ENCODE results near the gene CHRNA1. TPM values are rescaled to one million over a fixed set of nuclear protein-coding genes. Genes with fewer than 3 reads are reported as not detected.

CHRNA1 gene
- total RNA-seq (2022) (not detected in 2 replicates), Bru-seq, nascent RNA (not detected), BruChase-seq, experiment 1, labeled RNA remaining after a 6-hour chase (not detected), BruChase-seq, experiment 2, labeled RNA remaining after a 2-hour chase (not detected)
- long read RNA-seq, result 0 reads

GRCh38 chr2:174764280-174765255, at the start of gene CHRNA1:
CHRNA1 (minus strand) TSS chr2:174764472; CDS start chr2:174764394, 78 bp downstream.
- POLR2A ChIA-PET, result interaction anchor here (0.6 to 1.0 kb wide), 7 partner anchors 15 to 1540 kb away, joined by 3 read pairs; no protein-coding TSS in a partner anchor
- no peak within 1 kb of the TSS for H3K27ac Mint-ChIP-seq (ENCODE audit: low read depth, unreplicated experiment)
- DNase-seq (ENCODE audit: unreplicated experiment), result no peak
- TF ChIP-seq CTCF (IDR thresholded peaks at IDR 0.05; ENCODE audit: unreplicated experiment), result no peak
- H3K4me1 Mint-ChIP-seq (ENCODE audit: insufficient read depth, unreplicated experiment), result no peaks in the 10 kb centered on the region
- intact Hi-C loops (cut with micrococcal nuclease), result no loop called here
- H3K9me3 Mint-ChIP-seq (ENCODE audit: unreplicated experiment), result no peaks in the 10 kb centered on the region
- no TSS peak for BruUV-seq (replicated peaks)
- H3K4me3 Mint-ChIP-seq (ENCODE audit: unreplicated experiment), result no peak within 1 kb of the TSS
- H3K36me3 Mint-ChIP-seq (ENCODE audit: insufficient read depth, unreplicated experiment), result no peaks in the 10 kb centered on the region
- CTCF ChIA-PET, result interaction anchor here (0.5 to 4.7 kb wide), 7 partner anchors 7 to 324 kb away, joined by 3 to 27 read pairs (median 13); no protein-coding TSS in a partner anchor
- H3K27me3 Mint-ChIP-seq (ENCODE audit: insufficient read depth, unreplicated experiment), result no peaks in the 10 kb centered on the region

DNA sequence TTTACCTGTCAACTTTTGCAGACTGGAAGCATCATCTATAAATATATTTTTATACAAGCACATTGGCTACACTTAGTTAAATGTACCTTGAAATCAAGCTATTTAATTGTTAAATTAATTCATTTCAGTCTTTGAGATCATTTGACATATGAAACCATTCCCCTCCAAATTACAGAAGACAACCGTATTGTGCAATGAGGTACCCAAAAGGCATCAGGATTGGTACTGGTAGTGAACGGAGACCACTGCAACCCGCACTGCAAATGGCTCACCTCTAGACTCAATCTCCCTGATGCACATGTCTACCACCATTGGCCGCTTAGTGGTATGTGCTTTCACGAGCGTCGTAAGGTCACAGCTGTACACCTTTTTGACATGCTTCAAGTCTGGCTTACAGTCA, 47.8 kb upstream of the CHRNA1 start:
- Mint-ChIP-seq H3K9me3 (ENCODE audit: unreplicated experiment) (no peaks in the 10 kb centered on the region), H3K27ac (ENCODE audit: low read depth, unreplicated experiment) (no peak overlapping the region), H3K36me3 (ENCODE audit: insufficient read depth, unreplicated experiment) (peaks cover 31% of the 10 kb centered on the region), H3K27me3 (ENCODE audit: insufficient read depth, unreplicated experiment) (no peaks in the 10 kb centered on the region), H3K4me1 (ENCODE audit: insufficient read depth, unreplicated experiment) (peaks cover 8% of the 10 kb centered on the region), H3K4me3 (ENCODE audit: unreplicated experiment) (no peak overlapping the region)
- no TSS peak for BruUV-seq (replicated peaks)
- ChIA-PET POLR2A (interaction anchor here (0.6 to 1.6 kb wide), 3 partner anchors 21 to 193 kb away, joined by 3 read pairs; no protein-coding TSS in a partner anchor), CTCF (interaction anchor here (1.0 to 1.1 kb wide), 4 partner anchors 11 to 41 kb away, joined by 4 to 6 read pairs (median 4); no protein-coding TSS in a partner anchor)
- no peak for DNase-seq (ENCODE audit: unreplicated experiment)
- no peak for TF ChIP-seq CTCF (IDR thresholded peaks at IDR 0.05; ENCODE audit: unreplicated experiment)
- intact Hi-C loops (cut with micrococcal nuclease), result no loop called here

DNA sequence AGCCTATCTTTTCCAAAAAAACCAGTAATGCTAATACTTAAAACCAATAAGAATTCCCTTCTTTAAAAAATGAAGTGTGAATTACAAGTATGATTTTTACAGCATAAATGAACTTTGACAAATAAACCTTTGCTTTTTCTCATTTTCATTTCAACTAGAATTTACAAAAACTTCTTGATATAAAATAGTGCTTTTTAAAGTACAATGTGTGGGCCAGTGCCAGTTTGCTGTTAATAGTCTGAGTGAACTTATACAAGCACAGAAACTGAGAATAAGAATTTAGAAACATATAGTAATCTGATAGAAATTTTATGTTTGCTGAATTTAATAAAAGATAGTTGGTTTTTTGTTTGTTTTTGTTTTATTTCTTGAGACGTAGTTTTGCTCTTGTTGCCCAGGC, 43.7 kb upstream of the CHRNA1 start:
- CTCF ChIA-PET, result interaction anchor here (0.6 to 0.7 kb wide), 2 partner anchors 362 to 1857 kb away, joined by 3 to 8 read pairs; no protein-coding TSS in a partner anchor
- H3K4me1 Mint-ChIP-seq (ENCODE audit: insufficient read depth, unreplicated experiment), result peaks cover 6% of the 10 kb centered on the region
- TF ChIP-seq CTCF (IDR thresholded peaks at IDR 0.05; ENCODE audit: unreplicated experiment), result no peak
- H3K9me3 Mint-ChIP-seq (ENCODE audit: unreplicated experiment), result no peaks in the 10 kb centered on the region
- intact Hi-C loops (cut with micrococcal nuclease), result no loop called here
- no TSS peak for BruUV-seq (replicated peaks)
- DNase-seq (ENCODE audit: unreplicated experiment), result no peak
- no peaks in the 10 kb centered on the region for H3K27me3 Mint-ChIP-seq (ENCODE audit: insufficient read depth, unreplicated experiment)
- H3K27ac Mint-ChIP-seq (ENCODE audit: low read depth, unreplicated experiment), result no peak overlapping the region
- no peak overlapping the region for H3K4me3 Mint-ChIP-seq (ENCODE audit: unreplicated experiment)
- POLR2A ChIA-PET, result interaction anchor here (1.3 kb wide), 1 partner anchor 14 kb away, joined by 3 read pairs; no protein-coding TSS in a partner anchor
- peaks cover 38% of the 10 kb centered on the region for H3K36me3 Mint-ChIP-seq (ENCODE audit: insufficient read depth, unreplicated experiment)

DNA sequence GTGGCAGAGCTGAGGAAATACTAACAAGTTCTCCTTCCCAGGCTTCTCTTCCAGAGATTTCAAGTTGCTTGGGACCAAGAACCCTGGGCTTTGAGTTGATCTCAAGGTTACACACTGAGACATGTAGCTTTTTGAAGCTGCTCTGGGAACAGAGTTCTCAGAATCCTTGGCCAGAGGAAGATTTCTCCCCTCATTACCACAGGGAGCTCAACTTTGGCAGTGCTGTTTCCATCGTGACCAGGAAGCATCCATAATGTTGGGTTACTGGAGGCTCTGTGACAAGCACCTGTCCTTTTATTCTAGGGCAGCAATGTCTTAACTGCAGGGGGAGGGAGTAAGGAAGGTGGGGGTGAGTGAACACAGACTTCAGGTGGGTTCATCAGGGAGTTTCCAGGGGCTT, 41.5 kb upstream of the CHRNA1 start:
- Mint-ChIP-seq H3K27me3 (ENCODE audit: insufficient read depth, unreplicated experiment) (no peaks in the 10 kb centered on the region), H3K4me1 (ENCODE audit: insufficient read depth, unreplicated experiment) (peaks cover 6% of the 10 kb centered on the region)
- POLR2A ChIA-PET, result interaction anchor here (0.7 kb wide), 2 partner anchors 11 to 173 kb away, joined by 3 read pairs; no protein-coding TSS in a partner anchor

More for the DNA sequence above, 41.5 kb upstream of the CHRNA1 start:
- Mint-ChIP-seq H3K36me3 (ENCODE audit: insufficient read depth, unreplicated experiment) (peaks cover 30% of the 10 kb centered on the region), H3K9me3 (ENCODE audit: unreplicated experiment) (no peaks in the 10 kb centered on the region), H3K4me3 (ENCODE audit: unreplicated experiment) (no peak overlapping the region), H3K27ac (ENCODE audit: low read depth, unreplicated experiment) (no peak overlapping the region)
- TF ChIP-seq CTCF (IDR thresholded peaks at IDR 0.05; ENCODE audit: unreplicated experiment), result no peak
- DNase-seq (ENCODE audit: unreplicated experiment), result no peak
- CTCF ChIA-PET, result no interaction called here
- no TSS peak for BruUV-seq (replicated peaks)
- intact Hi-C loops (cut with micrococcal nuclease), result no loop called here

Measured in MCF 10A (cell line).